Epithelial cell of proximal tubule (primary cell): Measurements from ENCODE around the gene PRDM1. TPM values are rescaled to one million over a fixed set of nuclear protein-coding genes. Genes with fewer than 3 reads are reported as not detected.

Source experiments
- DNase-seq: peaks from one replicate; pipeline ENCODE4 v3.0.0-alpha.2; 2011; ENCODE audit warnings: low read depth
- H3K4me3 ChIP-seq: 2 replicates; pipeline ENCODE4 v1.5.1; 2011; ENCODE audit warnings: low read depth, mild to moderate bottlenecking, low read length
- CTCF ChIP-seq: conservative IDR thresholded peaks from 2 replicates; pipeline ENCODE4 v1.5.1; 2012; ENCODE audit warnings: low read depth, mild to moderate bottlenecking, low read length
- total RNA-seq: library from RNA; depleted of rRNA; stranded (reverse); fragments of >200 nt; gene quantifications from 2 replicates; pipeline ENCODE4 v1.2.3, GENCODE V29; 2015

The PRDM1 gene
- total RNA-seq = 0.14 and 1.0 TPM in 2 replicates

GRCh38 chr6:106085984-106086813, at the start of gene PRDM1:
PRDM1 (plus strand) TSS chr6:106086336; CDS start chr6:106086554, 218 bp downstream.
- peak within 1 kb of the TSS; percentile 55 for H3K4me3 ChIP-seq
- peak; percentile 32 for TF ChIP-seq CTCF
- DNase-seq = no peak

GRCh38 chr6:106037060-106037459, 49.1 kb upstream of the PRDM1 start:
- DNase-seq = no peak
- TF ChIP-seq CTCF = no peak

GRCh38 chr6:106039897-106040592, 46.1 kb upstream of the PRDM1 start:
- no peak for TF ChIP-seq CTCF
- no peak overlapping the region for H3K4me3 ChIP-seq
- DNase-seq = no peak

More at GRCh38 chr6:106037060-106037459, 49.1 kb upstream of the PRDM1 start:
- H3K4me3 ChIP-seq = no peak overlapping the region

GRCh38 chr6:106044151-106044550, 42.0 kb upstream of the PRDM1 start:
- H3K4me3 ChIP-seq = no peak overlapping the region
- no peak for TF ChIP-seq CTCF
- DNase-seq = no peak

- DNase-seq = no peak
- H3K4me3 ChIP-seq = no peak overlapping the region
- TF ChIP-seq CTCF = no peak
These were observed 41.1 kb upstream of the PRDM1 start for GRCh38 chr6:106045077-106045476.

GRCh38 chr6:106046116-106046853, 39.9 kb upstream of the PRDM1 start:
- no peak for TF ChIP-seq CTCF
- H3K4me3 ChIP-seq = no peak overlapping the region
- no peak for DNase-seq
